ENCODE results near the gene BRF1. TPM values are rescaled to one million over a fixed set of nuclear protein-coding genes. Genes with fewer than 3 reads are reported as not detected.

Gene BRF1
- total RNA-seq, 2 experiments from 2014 or later = 39.0 to 50.9 TPM

DNA sequence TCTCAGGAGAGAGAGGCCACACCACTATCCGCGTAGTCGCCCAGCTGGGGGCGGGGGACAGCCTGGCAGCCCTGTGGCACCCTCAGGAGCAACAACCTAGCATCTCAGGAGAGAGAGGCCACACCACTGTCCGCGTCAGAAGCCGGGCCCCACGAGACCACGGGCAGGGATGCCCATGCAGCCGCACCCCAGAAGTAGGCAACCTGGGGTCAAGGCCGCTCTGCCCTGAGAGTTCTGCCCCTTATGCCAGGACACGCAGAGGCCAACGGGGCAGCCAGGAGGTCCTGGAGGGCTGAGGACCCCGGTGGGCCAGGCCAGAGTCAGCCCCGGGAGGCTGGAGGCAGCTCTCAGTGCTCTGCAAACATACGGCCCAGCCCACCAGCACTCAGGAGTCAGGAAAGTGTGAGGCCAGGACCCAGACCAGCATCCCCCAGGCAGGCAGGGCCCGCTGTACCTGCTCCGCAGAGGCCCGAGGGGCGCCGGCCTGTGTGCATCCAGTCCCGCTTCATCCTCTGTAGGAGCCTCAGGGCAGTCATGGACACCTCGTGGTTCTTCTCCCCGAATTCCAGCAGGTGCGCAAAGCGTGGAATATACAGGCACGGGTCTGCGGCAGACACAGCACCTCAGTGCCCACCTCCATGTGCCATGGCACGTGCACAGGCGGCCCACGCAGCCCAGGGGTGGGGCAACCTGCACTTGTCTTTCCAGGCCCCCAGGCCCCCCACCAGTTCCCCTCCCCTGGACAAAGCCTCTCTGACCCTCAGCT, 59.8 kb downstream of the BRF1 start:
- Mint-ChIP-seq H3K4me3 (no peak overlapping the region), H3K36me3 (ENCODE audit: low read depth) (peaks cover 10% of the 10 kb centered on the region), H3K9me3 (no peaks in the 10 kb centered on the region), H3K27me3 (no peaks in the 10 kb centered on the region), H3K4me1 (peaks cover 6% of the 10 kb centered on the region), H3K27ac (no peak overlapping the region)
- DNase-seq = no peak
- ChIA-PET CTCF (no interaction called here), POLR2A (no interaction called here)

DNA sequence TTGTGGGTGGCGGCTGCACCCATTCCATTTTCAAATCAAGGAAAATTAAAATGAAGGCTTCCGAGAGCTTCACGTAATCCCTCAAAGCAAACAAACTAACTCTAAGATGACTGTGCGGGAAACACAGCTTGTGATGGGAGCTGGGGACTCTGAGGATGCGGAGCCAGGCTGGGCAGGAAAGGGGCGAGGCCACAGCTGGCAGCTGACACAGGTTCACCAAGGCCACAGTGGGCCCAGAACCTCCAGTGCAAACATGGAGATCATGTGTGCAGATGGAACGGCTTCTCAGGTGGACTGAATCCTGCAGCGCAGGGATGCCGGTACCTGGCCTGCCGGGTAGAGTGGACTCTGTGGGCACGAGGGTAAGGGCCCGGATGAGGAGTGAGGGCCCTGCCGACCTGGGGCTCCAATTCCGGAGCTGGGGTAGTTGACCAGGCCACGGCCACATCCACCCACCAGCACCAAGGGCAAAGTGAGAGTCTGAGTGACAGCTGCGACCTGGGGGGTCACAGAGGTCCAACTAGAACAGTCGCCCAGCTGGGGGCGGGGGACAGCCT, 71.6 kb downstream of the BRF1 start:
- no peak overlapping the region for H3K4me3 Mint-ChIP-seq

GRCh38 chr14:105228562-105228961, 72.2 kb downstream of the BRF1 start:
- H3K36me3 Mint-ChIP-seq (ENCODE audit: low read depth) = peaks cover 2% of the 10 kb centered on the region
- H3K27ac Mint-ChIP-seq = no peak overlapping the region
- no peak overlapping the region for H3K4me3 Mint-ChIP-seq
- no peaks in the 10 kb centered on the region for H3K4me1 Mint-ChIP-seq
- ChIA-PET POLR2A (no interaction called here), CTCF (interaction anchor here (0.7 kb wide), 1 partner anchor 26 kb away, joined by 3 read pairs; no protein-coding TSS in a partner anchor)
- DNase-seq = no peak
- no peaks in the 10 kb centered on the region for H3K27me3 Mint-ChIP-seq
- H3K9me3 Mint-ChIP-seq = no peaks in the 10 kb centered on the region

More for the DNA sequence above, 71.6 kb downstream of the BRF1 start:
- H3K27me3 Mint-ChIP-seq = no peaks in the 10 kb centered on the region
- H3K4me1 Mint-ChIP-seq = no peaks in the 10 kb centered on the region
- H3K36me3 Mint-ChIP-seq (ENCODE audit: low read depth) = peaks cover 2% of the 10 kb centered on the region
- H3K27ac Mint-ChIP-seq = no peak overlapping the region
- DNase-seq = no peak
- CTCF ChIA-PET = no interaction called here
- no peaks in the 10 kb centered on the region for H3K9me3 Mint-ChIP-seq
- POLR2A ChIA-PET = no interaction called here

DNA sequence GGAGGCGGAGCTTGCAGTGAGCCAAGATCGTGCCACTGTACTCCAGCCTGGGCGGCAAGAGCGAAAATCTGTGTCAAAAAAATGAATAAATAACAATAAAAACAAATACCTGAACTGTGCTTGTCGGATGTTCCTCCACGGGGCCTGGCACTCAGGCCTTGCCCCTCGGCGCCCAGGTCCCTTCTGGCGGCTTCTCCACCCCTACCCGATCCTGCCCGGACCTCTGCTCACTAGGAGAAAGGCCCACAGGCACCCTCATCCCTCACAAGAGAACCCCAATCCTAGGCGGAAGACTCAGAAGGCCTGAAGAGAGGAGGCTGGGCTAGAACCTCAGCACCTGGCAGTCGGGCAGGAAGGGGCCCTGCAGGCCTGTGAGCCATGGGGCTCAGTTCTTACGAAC, 73.5 kb downstream of the BRF1 start:
- no peaks in the 10 kb centered on the region for H3K27me3 Mint-ChIP-seq
- ChIA-PET CTCF (no interaction called here), POLR2A (no interaction called here)
- H3K4me1 Mint-ChIP-seq = no peaks in the 10 kb centered on the region
- peaks cover 2% of the 10 kb centered on the region for H3K36me3 Mint-ChIP-seq (ENCODE audit: low read depth)
- no peak overlapping the region for H3K4me3 Mint-ChIP-seq
- no peak for DNase-seq
- H3K27ac Mint-ChIP-seq = no peak overlapping the region
- no peaks in the 10 kb centered on the region for H3K9me3 Mint-ChIP-seq

DNA sequence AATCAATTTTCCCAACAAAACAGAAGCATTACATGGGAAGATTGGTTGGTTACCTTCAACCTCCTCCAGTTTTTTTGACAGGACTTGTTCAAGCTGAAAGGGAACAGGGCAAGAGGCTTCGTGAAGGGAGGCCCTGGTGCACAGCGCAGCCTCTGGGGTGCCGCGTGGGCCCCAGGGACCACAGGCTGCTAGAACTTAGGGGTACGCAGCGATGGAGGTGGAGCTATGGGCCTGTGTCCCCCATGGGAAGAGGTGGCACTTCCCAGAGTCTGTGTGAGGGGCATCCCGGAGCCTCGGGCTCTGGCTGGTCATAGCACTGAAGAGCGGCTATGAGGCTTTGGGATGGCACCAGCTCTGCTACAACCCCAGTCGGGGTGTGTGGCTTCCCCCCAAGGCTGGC, 74.6 kb downstream of the BRF1 start:
- Mint-ChIP-seq H3K27me3 (no peaks in the 10 kb centered on the region), H3K4me1 (no peaks in the 10 kb centered on the region), H3K36me3 (ENCODE audit: low read depth) (peaks cover 5% of the 10 kb centered on the region), H3K9me3 (no peaks in the 10 kb centered on the region), H3K4me3 (no peak overlapping the region), H3K27ac (no peak overlapping the region)
- ChIA-PET CTCF (no interaction called here), POLR2A (no interaction called here)
- no peak for DNase-seq

- Mint-ChIP-seq H3K27me3 (no peaks in the 10 kb centered on the region), H3K4me1 (no peaks in the 10 kb centered on the region), H3K27ac (no peak overlapping the region), H3K36me3 (ENCODE audit: low read depth) (peaks cover 10% of the 10 kb centered on the region), H3K4me3 (no peak overlapping the region), H3K9me3 (no peaks in the 10 kb centered on the region)
- CTCF ChIA-PET = no interaction called here
- POLR2A ChIA-PET = no interaction called here
- DNase-seq = no peak
Measured at GRCh38 chr14:105224845-105225570, 75.8 kb downstream of the BRF1 start.

GRCh38 chr14:105223770-105224544, 76.8 kb downstream of the BRF1 start:
- ChIA-PET CTCF (interaction anchor here (1.5 kb wide), 2 partner anchors 11 to 128 kb away, joined by 3 read pairs; no protein-coding TSS in a partner anchor), POLR2A (no interaction called here)
- Mint-ChIP-seq H3K27me3 (no peaks in the 10 kb centered on the region), H3K36me3 (ENCODE audit: low read depth) (peaks cover 12% of the 10 kb centered on the region), H3K4me1 (no peaks in the 10 kb centered on the region), H3K9me3 (no peaks in the 10 kb centered on the region), H3K27ac (no peak overlapping the region), H3K4me3 (no peak overlapping the region)
- no peak for DNase-seq

DNA sequence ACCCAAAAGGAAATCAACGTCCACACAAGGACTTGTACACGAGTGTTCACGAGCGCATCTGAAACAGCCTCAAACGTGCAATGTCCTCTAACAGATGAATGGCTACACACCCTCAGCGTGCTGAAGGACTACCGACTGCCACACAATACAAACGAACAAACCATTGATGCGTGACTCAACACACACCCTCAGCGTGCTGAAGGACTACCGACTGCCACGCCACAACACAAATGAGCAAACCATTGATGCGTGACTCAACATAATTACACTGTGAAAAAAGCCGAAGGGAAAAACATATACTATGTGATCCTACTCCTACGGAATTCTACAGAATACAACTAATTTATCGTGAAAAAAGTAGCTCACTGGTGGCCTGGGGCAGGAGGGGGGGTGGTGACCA, 77.5 kb downstream of the BRF1 start:
- Mint-ChIP-seq H3K27me3 (no peaks in the 10 kb centered on the region), H3K27ac (no peak overlapping the region), H3K4me1 (no peaks in the 10 kb centered on the region), H3K36me3 (ENCODE audit: low read depth) (peaks cover 14% of the 10 kb centered on the region), H3K4me3 (no peak overlapping the region), H3K9me3 (no peaks in the 10 kb centered on the region)
- ChIA-PET CTCF (interaction anchor here (1.5 kb wide), 2 partner anchors 11 to 128 kb away, joined by 3 read pairs; no protein-coding TSS in a partner anchor), POLR2A (no interaction called here)
- no peak for DNase-seq

DNA sequence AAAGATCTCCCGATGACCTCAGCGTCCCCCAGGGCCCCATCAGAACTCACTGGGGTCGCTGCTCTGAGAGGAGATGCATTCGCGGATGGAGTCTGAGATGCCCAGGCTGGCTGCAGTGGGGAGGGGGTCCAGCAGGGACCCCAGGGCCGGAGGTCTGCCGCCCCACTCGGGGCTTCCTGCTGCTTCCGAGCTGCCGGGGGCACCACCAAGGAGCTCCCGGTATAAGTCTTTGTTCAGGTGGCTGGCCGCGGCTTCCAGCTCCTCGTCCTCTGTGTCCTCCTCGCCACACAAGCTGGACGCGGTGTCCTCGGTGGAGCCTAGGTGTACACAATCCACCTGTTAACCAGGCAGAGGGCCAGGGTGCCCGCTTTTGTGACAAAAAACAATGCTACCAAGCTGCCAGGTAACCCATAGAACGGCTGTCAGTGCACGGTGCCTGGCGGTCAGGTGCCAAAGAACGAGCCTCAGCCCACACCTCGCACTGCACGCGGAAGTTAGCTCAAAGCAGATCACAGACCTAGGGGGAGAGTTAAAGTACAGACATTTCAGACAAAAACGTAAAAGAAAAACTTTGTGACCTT, 79.1 kb downstream of the BRF1 start:
- CTCF ChIA-PET = interaction anchor here (0.6 kb wide), 1 partner anchor 86 kb away, joined by 4 read pairs; no protein-coding TSS in a partner anchor

DNA sequence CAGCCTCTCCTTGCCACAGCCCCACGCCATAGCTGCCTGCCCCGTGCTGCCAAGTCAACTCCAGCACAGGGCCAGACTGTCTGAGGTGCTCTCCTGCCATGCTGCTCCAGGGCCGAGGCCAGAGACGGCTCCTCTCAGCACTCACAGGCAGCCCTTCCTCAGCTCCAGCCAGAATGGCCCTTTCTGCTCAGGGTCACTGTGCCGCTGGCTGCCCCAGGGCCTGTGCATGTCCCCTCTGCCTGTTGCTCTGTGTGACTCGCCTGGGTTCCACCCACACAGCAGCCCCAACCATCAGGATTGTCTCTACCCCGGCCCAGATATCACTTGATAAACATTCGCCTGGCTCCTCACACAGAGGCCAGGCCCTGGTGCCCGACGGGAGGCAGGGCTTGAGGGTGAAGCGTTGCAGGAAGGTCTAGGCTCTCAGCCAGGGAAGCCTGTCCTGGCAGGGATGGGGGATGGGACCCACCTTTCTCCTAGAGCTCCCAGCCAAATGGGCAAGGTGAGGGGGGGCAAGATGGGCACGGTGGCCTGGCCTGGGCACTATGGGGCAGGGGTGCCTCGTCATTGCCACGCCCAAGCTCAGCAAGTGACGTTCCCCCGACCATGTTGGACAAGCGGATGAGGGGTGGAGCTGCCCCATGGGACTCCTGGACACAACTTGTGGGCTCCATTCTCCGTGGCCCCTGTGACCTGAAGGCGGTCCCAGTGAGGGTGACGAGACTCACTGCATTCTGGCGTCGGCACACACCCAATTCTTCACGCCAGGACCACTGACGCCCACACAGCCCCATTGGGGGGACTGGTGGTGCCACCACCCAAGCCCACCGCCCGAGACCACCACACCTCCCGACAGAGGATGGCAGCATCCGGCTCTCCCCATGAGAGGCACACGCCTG, 79.9 kb downstream of the BRF1 start:
- ChIA-PET CTCF (interaction anchor here (0.6 kb wide), 2 partner anchors 85 to 119 kb away, joined by 3 to 4 read pairs; no protein-coding TSS in a partner anchor), POLR2A (no interaction called here)
- peaks cover 22% of the 10 kb centered on the region for H3K36me3 Mint-ChIP-seq (ENCODE audit: low read depth)
- H3K27ac Mint-ChIP-seq = no peak overlapping the region
- DNase-seq = no peak
- no peaks in the 10 kb centered on the region for H3K4me1 Mint-ChIP-seq
- no peaks in the 10 kb centered on the region for H3K9me3 Mint-ChIP-seq
- H3K27me3 Mint-ChIP-seq = no peaks in the 10 kb centered on the region
- H3K4me3 Mint-ChIP-seq = no peak overlapping the region

More for the DNA sequence above, 79.1 kb downstream of the BRF1 start:
- POLR2A ChIA-PET = no interaction called here
- H3K9me3 Mint-ChIP-seq = no peaks in the 10 kb centered on the region
- no peak overlapping the region for H3K4me3 Mint-ChIP-seq
- H3K27me3 Mint-ChIP-seq = no peaks in the 10 kb centered on the region
- no peak overlapping the region for H3K27ac Mint-ChIP-seq
- H3K36me3 Mint-ChIP-seq (ENCODE audit: low read depth) = peaks cover 20% of the 10 kb centered on the region
- H3K4me1 Mint-ChIP-seq = no peaks in the 10 kb centered on the region
- no peak for DNase-seq

GRCh38 chr14:105219753-105220152, 81.0 kb downstream of the BRF1 start:
- no peak overlapping the region for H3K27ac Mint-ChIP-seq
- CTCF ChIA-PET = interaction anchor here (0.6 to 0.9 kb wide), 2 partner anchors 16 to 120 kb away, joined by 3 read pairs; no protein-coding TSS in a partner anchor

More at GRCh38 chr14:105219753-105220152, 81.0 kb downstream of the BRF1 start:
- POLR2A ChIA-PET = no interaction called here
- Mint-ChIP-seq H3K36me3 (ENCODE audit: low read depth) (peaks cover 30% of the 10 kb centered on the region), H3K4me3 (no peak overlapping the region), H3K27me3 (no peaks in the 10 kb centered on the region), H3K9me3 (no peaks in the 10 kb centered on the region), H3K4me1 (no peaks in the 10 kb centered on the region)
- DNase-seq = no peak
